ENCODE data around the gene GTSF1L.

The GTSF1L gene

DNA sequence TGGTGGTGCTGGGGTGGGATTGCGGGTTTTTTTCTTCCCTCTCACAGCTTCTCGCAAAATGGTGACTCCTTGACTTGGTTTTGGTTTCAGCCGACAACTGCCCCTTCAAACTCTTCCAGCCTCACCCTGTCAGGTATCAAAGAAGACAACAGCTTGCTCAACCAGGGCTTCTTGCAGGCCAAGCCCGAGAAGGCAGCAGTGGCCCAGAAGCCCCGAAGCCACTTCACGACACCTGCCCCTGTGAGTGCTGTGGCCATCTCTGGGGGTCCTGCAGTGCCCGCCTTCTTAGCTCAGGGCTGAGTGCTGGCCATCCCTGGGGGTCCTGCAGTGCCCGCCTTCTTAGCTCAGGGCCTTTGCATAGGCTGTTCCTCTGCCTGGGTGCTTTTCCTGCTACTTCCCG lies 11.8 kb downstream of the GTSF1L start:
- H3K36me3 Mint-ChIP-seq (ENCODE audit: low read depth) = peaks cover 62% of the 10 kb centered on the region
- no peak overlapping the region for H3K4me3 Mint-ChIP-seq
- no peak overlapping the region for H3K27ac Mint-ChIP-seq
- H3K27me3 Mint-ChIP-seq = no peaks in the 10 kb centered on the region
- peaks cover 24% of the 10 kb centered on the region for H3K4me1 Mint-ChIP-seq (ENCODE audit: low read depth)
- no peaks in the 10 kb centered on the region for H3K9me3 Mint-ChIP-seq

DNA sequence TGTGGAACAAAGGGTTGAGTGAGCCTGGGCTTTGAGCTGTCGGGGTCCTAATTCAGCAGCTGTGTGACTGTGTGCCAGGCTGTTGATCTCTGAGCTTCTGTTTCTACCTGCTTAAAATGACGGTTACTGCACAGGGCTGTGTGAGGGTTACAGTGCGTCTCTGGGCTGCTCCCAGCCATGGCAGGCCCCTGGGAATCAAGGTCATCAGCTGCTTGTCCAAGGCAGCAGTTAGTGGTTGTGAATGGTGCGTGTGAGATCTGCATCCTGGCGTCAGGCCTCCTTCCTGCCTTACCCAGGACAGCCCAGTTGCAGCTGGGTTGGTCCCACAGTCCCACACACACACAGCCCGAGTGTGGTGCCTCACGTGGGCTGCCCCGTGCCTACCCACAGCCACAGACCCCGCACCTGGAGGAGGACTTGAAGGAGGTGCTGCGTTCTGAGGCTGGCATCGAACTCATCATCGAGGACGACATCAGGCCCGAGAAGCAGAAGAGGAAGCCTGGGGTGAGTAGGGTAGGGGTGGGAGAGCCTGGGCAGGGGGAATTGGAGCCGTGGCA lies 15.6 kb downstream of the GTSF1L start:
- no peaks in the 10 kb centered on the region for H3K9me3 Mint-ChIP-seq
- H3K4me1 Mint-ChIP-seq (ENCODE audit: low read depth) = peaks cover 5% of the 10 kb centered on the region
- peaks cover 68% of the 10 kb centered on the region for H3K36me3 Mint-ChIP-seq (ENCODE audit: low read depth)
- H3K4me3 Mint-ChIP-seq = no peak overlapping the region
- H3K27ac Mint-ChIP-seq = peak overlapping the region; percentile 28
- no peaks in the 10 kb centered on the region for H3K27me3 Mint-ChIP-seq

DNA sequence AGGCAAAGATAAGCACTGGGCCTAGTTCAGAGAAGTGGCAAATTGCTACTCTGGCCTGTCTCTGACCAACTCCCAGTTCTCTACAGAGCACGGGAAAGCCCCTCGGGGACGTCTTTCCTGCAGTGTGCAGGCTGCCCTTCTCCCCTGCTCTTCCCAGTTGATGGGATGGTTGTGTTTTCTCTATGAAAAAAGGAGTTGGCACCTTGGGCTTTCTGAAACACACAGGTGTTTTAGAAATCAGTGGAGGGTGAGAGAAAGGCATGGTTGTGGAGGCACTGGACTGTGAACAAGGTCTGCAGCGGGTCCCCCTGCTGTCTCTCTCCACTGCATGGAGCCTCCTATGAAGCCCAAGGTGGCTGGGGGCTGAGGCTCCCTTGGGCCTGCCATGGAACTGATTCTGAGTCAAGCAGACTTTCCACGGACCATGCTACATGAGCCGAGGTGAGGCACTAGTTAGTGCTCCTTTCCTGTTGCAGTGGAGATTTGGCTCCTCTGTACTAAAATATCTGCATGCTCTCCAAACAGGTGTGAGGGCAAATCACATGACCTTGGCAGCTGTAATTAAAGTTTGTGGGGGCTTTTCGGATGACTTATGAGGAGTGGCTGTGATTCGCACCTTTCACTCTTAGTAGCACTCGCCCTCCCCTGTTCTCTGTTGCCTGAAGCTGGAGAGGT lies 16.3 kb downstream of the GTSF1L start:
- Mint-ChIP-seq H3K27ac (no peak overlapping the region), H3K4me1 (ENCODE audit: low read depth) (peaks cover 5% of the 10 kb centered on the region), H3K9me3 (no peaks in the 10 kb centered on the region), H3K27me3 (no peaks in the 10 kb centered on the region), H3K36me3 (ENCODE audit: low read depth) (peaks cover 73% of the 10 kb centered on the region), H3K4me3 (no peak overlapping the region)

DNA sequence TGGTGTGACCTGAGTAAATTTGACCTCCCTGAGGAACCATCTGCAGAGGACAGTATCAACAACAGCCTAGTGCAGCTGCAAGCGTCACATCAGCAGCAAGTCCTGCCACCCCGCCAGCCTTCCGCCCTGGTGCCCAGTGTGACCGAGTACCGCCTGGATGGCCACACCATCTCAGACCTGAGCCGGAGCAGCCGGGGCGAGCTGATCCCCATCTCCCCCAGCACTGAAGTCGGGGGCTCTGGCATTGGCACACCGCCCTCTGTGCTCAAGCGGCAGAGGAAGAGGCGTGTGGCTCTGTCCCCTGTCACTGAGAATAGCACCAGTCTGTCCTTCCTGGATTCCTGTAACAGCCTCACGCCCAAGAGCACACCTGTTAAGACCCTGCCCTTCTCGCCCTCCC lies 24.3 kb downstream of the GTSF1L start:
- no peak overlapping the region for H3K27ac Mint-ChIP-seq

DNA sequence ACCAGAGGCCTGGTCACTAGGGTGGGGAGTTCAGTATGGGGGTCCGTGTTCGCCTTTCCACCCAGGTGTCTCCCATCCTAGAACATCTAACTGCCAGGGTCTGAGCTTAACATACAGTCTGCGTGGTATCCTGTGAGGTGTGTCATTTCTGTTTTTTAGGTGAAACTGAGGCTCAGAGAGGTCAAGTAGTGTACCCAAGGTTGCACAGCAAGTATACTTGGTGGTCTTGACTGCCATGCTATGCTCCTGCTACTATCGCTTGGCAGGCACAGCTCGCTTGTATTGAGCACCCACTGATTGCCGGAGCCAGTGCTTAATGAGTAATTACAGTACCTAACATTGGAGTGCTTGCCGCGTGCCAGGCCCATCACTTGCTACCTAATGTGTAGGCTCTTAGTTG lies 26.2 kb downstream of the GTSF1L start:
- Mint-ChIP-seq H3K4me1 (ENCODE audit: low read depth) (peaks cover 13% of the 10 kb centered on the region), H3K4me3 (no peak overlapping the region), H3K9me3 (no peaks in the 10 kb centered on the region), H3K27me3 (no peaks in the 10 kb centered on the region), H3K36me3 (ENCODE audit: low read depth) (peaks cover 66% of the 10 kb centered on the region), H3K27ac (no peak overlapping the region)

More for the DNA sequence above, 24.3 kb downstream of the GTSF1L start:
- no peaks in the 10 kb centered on the region for H3K27me3 Mint-ChIP-seq
- H3K9me3 Mint-ChIP-seq = no peaks in the 10 kb centered on the region
- H3K36me3 Mint-ChIP-seq (ENCODE audit: low read depth) = peaks cover 65% of the 10 kb centered on the region
- no peak overlapping the region for H3K4me3 Mint-ChIP-seq
- H3K4me1 Mint-ChIP-seq (ENCODE audit: low read depth) = peaks cover 13% of the 10 kb centered on the region

DNA sequence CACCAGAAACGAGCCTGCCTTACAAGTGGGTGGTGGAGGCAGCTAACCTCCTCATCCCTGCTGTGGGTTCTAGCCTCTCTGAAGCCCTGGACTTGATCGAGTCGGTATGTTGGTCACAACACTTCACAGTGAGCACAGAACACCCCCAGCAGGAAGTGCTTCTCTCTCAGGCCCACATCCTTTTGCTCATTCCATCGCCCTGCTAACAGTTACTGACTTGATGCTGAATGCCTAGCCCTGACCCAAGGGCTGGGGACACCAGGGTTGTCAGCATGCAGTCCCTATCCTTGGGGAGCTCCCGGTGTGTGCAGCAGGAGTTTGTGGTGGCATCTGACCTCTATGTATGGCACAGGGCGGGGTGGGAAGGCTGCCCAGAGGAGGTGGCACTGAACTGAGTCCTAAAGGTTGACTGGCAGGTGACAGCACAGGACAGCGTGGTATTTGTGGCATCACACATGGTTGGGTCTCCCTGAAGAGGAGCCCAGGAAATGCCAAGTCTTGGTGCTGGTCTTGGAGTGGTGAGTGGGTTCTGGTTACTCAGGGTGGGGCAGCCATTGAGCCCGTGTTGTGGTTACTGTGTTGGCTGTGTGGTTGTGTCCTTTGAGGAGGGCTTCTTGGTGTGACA lies 26.7 kb downstream of the GTSF1L start:
- H3K36me3 Mint-ChIP-seq (ENCODE audit: low read depth) = peaks cover 65% of the 10 kb centered on the region
- H3K4me3 Mint-ChIP-seq = no peak overlapping the region
- H3K27ac Mint-ChIP-seq = no peak overlapping the region
- no peaks in the 10 kb centered on the region for H3K27me3 Mint-ChIP-seq
- H3K4me1 Mint-ChIP-seq (ENCODE audit: low read depth) = peaks cover 13% of the 10 kb centered on the region
- no peaks in the 10 kb centered on the region for H3K9me3 Mint-ChIP-seq

DNA sequence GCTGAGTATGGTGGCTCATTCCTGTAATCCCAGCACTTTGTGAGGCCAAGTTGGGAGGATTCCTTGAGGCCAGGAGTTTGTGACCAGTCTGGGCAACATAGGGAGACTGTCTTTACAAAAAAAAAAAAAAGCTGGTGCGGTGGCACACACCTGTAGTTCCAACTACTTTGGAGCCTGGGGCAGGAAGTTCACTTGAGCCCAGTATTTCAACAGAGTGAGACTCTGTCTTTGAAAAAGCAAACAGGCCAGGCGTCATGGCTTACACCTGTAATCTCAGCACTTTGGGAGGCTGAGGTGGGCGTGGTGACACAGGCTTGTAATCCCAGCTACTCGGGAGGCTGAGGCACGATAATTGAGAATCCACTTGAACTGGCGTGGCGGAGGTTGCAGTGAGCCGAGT lies 31.2 kb downstream of the GTSF1L start:
- Mint-ChIP-seq H3K27ac (no peak overlapping the region), H3K4me1 (ENCODE audit: low read depth) (peaks cover 17% of the 10 kb centered on the region), H3K36me3 (ENCODE audit: low read depth) (peaks cover 53% of the 10 kb centered on the region), H3K9me3 (no peaks in the 10 kb centered on the region), H3K4me3 (no peak overlapping the region), H3K27me3 (no peaks in the 10 kb centered on the region)

DNA sequence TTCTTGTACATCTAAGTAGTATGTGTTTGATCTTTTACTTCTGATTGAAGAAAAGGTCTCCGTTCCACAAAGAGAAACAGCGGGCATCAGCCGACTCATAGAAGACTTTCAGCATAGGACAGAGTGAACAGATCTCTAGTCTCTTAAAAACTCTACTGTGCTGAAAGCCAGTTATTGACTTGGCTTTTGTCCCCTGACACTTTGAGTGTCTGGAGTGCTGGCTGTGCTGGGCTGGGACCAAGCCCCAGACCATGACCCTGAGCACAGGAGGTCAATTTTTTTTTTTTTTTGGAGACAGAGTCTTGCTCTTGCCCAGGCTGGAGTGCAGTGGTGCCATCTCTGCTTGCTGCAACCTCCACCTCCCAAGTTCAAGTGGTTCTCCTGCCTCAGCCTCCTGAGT lies 32.0 kb downstream of the GTSF1L start:
- peaks cover 50% of the 10 kb centered on the region for H3K36me3 Mint-ChIP-seq (ENCODE audit: low read depth)
- H3K4me1 Mint-ChIP-seq (ENCODE audit: low read depth) = peaks cover 11% of the 10 kb centered on the region

DNA sequence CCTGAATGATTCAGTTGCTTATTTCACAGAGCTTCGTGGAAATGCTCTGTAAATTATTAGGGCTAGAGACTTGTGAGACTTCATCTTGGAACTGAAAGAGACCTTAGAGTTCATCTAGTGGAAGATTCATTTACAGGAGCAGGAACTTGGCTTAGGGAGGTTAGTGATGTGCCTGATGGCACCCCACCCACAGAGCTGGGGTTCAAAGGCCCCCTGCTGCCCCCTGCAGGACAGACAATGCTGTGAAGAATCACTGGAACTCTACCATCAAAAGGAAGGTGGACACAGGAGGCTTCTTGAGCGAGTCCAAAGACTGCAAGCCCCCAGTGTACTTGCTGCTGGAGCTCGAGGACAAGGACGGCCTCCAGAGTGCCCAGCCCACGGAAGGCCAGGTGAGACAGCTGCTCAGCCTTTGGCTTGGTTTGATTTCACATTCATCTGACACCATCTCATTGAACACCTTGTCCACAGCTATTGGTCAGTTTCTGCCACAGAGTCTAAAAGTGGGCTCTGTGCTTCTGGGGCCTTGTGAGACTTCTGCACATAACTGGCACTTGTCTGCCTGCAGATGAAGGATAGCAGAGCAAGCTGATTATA lies 34.8 kb downstream of the GTSF1L start:
- H3K4me1 Mint-ChIP-seq (ENCODE audit: low read depth) = peaks cover 15% of the 10 kb centered on the region
- H3K4me3 Mint-ChIP-seq = no peak overlapping the region
- H3K27ac Mint-ChIP-seq = no peak overlapping the region
- peaks cover 56% of the 10 kb centered on the region for H3K36me3 Mint-ChIP-seq (ENCODE audit: low read depth)
- H3K9me3 Mint-ChIP-seq = no peaks in the 10 kb centered on the region
- no peaks in the 10 kb centered on the region for H3K27me3 Mint-ChIP-seq

More for the DNA sequence above, 32.0 kb downstream of the GTSF1L start:
- no peaks in the 10 kb centered on the region for H3K27me3 Mint-ChIP-seq
- no peaks in the 10 kb centered on the region for H3K9me3 Mint-ChIP-seq
- H3K4me3 Mint-ChIP-seq = no peak overlapping the region
- no peak overlapping the region for H3K27ac Mint-ChIP-seq

DNA sequence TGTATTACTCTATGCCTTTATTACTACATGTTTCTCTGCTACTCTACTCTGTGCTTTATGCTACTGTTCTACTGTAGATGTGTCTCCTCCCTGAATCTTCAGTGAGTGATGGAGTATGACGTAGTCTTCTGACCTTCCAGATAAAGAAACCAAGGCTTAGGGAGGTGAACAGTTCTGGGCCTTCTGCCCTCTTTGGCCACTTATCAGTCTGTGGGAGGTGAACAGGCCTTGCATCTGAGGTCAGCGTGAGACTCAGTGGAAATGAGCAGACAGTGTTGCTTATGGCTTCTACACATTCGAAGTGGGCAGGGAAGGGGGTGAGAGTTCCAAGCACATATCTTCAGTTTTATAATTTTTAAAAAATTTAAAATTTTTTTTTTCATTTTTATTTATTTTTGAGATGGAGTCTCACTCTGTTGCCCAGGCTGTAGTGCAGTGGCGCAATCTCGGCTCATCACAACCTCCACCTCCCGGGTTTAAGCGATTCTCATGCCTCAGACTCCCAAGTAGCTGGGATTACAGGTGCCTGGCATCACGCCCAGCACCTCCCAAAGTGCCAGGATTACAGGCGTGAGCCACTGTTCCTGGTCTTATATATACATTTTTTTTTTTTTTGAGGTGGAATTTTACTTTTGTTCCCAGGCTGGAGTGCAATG lies 35.7 kb downstream of the GTSF1L start:
- Mint-ChIP-seq H3K27ac (no peak overlapping the region), H3K27me3 (no peaks in the 10 kb centered on the region), H3K4me3 (no peak overlapping the region), H3K4me1 (ENCODE audit: low read depth) (peaks cover 15% of the 10 kb centered on the region), H3K9me3 (no peaks in the 10 kb centered on the region), H3K36me3 (ENCODE audit: low read depth) (peaks cover 56% of the 10 kb centered on the region)

DNA sequence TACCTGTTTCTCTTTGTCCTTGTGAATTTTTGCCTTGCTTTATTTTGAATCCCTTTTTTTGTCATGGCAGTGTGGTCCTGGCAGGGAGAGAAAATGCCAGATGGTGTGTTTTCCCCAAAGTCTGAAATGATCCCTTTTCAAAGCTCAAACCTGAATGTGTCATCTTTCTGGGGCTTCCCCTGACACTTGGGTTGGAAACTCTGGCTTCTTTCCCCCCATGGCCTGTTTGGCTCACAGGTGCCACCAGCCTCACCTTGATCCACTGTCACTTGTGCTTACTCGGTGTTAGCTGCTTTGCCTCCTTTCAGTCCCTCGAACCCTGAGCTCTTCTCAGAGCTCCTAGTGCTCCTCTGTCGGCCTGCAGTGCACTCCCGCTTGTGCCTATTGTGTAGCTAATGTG lies 37.6 kb downstream of the GTSF1L start:
- H3K9me3 Mint-ChIP-seq = no peaks in the 10 kb centered on the region
- H3K4me3 Mint-ChIP-seq = no peak overlapping the region
- peaks cover 11% of the 10 kb centered on the region for H3K4me1 Mint-ChIP-seq (ENCODE audit: low read depth)
- H3K36me3 Mint-ChIP-seq (ENCODE audit: low read depth) = peaks cover 42% of the 10 kb centered on the region
- H3K27me3 Mint-ChIP-seq = no peaks in the 10 kb centered on the region
- peak overlapping the region; percentile 47 for H3K27ac Mint-ChIP-seq

DNA sequence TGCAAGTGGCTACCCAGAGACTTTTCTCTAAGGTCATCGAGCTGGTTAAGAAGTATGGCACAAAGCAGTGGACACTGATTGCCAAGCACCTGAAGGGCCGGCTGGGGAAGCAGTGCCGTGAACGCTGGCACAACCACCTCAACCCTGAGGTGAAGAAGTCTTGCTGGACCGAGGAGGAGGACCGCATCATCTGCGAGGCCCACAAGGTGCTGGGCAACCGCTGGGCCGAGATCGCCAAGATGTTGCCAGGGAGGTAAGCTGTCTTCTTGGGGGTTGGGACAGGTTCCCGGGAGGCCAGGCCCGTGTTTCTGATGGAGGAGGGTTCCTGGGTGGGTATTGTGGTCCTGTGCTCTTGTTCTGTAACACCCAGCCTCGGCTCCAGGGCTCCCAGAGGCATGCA lies 40.0 kb downstream of the GTSF1L start:
- Mint-ChIP-seq H3K4me1 (ENCODE audit: low read depth) (peaks cover 14% of the 10 kb centered on the region), H3K27ac (no peak overlapping the region)

DNA sequence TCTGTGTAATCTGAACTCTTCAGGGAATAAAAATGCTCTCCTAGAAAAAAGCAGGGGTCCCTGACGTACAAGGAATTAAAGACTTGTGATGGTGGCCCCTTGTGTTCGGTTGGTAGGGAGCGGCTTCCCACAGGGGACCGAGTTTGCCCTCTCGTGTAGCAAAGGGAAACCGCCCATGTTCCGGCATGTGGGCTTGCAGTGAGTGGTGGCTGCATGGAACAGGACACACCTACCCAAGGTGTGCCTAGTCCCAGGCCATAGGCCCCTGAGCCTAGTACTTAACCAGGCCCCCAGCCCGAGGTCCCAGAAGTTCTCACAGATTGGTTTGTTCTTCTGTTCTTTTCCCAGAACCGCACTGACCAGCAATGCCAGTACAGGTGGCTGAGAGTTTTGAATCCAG lies 44.4 kb downstream of the GTSF1L start:
- H3K4me3 Mint-ChIP-seq = no peak overlapping the region
- no peaks in the 10 kb centered on the region for H3K27me3 Mint-ChIP-seq
- H3K4me1 Mint-ChIP-seq (ENCODE audit: low read depth) = peaks cover 16% of the 10 kb centered on the region
- peaks cover 55% of the 10 kb centered on the region for H3K36me3 Mint-ChIP-seq (ENCODE audit: low read depth)
- no peak overlapping the region for H3K27ac Mint-ChIP-seq
- no peaks in the 10 kb centered on the region for H3K9me3 Mint-ChIP-seq

More for the DNA sequence above, 40.0 kb downstream of the GTSF1L start:
- no peaks in the 10 kb centered on the region for H3K27me3 Mint-ChIP-seq
- peaks cover 49% of the 10 kb centered on the region for H3K36me3 Mint-ChIP-seq (ENCODE audit: low read depth)
- H3K9me3 Mint-ChIP-seq = no peaks in the 10 kb centered on the region
- H3K4me3 Mint-ChIP-seq = no peak overlapping the region

DNA sequence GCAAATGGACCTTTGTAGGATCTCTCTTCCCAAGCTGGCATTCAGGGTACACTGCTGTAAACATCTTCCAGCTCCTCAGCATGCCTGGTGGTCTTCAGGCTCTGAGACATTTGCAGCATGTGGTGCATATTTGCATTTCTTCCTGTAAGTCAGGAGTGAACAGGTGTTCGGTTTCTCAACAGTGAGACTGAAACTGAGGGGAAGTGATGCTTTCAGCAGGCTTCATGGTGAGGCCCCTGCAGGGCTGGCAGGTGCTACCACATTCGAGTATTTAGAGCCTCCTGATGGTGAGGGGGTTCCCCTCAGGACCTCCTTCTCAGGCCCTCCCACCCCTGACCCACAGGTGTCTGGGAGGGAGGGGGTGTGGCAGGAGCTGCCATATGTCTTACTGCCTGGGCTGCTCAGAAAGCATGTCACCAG lies 44.8 kb downstream of the GTSF1L start:
- Mint-ChIP-seq H3K36me3 (ENCODE audit: low read depth) (peaks cover 55% of the 10 kb centered on the region), H3K27ac (no peak overlapping the region), H3K4me3 (no peak overlapping the region), H3K27me3 (no peaks in the 10 kb centered on the region), H3K4me1 (ENCODE audit: low read depth) (peaks cover 16% of the 10 kb centered on the region), H3K9me3 (no peaks in the 10 kb centered on the region)

DNA sequence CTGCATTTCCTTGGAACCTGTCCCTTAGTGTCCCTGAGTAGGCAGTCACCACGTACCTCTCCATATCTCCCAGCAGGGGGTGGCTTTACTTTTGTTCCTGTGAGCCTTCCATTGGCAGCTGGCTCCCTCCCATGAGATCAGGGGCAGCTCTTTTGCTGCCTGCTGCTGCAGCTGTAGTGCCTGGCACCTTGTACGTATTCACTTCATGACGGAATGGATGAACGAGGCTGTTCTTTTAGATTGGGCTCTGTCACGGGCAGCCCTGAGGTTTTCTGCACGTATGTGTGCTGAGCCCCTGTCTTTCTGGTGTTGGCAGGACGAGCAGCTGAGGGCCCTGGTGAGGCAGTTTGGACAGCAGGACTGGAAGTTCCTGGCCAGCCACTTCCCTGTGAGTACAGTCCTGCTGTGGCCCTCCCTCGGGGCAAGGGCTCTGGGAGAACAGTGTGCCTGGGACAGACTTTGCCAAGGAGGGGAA lies 45.3 kb downstream of the GTSF1L start:
- peaks cover 54% of the 10 kb centered on the region for H3K36me3 Mint-ChIP-seq (ENCODE audit: low read depth)
- no peak overlapping the region for H3K4me3 Mint-ChIP-seq

More for the DNA sequence above, 45.3 kb downstream of the GTSF1L start:
- Mint-ChIP-seq H3K4me1 (ENCODE audit: low read depth) (peaks cover 16% of the 10 kb centered on the region), H3K9me3 (no peaks in the 10 kb centered on the region), H3K27me3 (no peaks in the 10 kb centered on the region), H3K27ac (no peak overlapping the region)

Data from stimulated activated naive CD8-positive, alpha-beta T cell treated with anti-CD3 and anti-CD28 coated beads, Interleukin-15, Interleukin-2, amounts not matched to agents 100 ng/mL and 50 ng/mL, for 24 hours (primary cell).